Fibroblast of mammary gland (primary cell): Measurements from ENCODE around the gene PHF1.
"Not testable (repeated sequence)": the region's sequence is repeated elsewhere in the genome, so short reads cannot be mapped to it uniquely, and the experiment has no call there.

Experiments used
- DNase-seq: peaks from one replicate; pipeline ENCODE4 v3.0.0-alpha.2; 2010; ENCODE audit warnings: low read depth
- H3K4me3 ChIP-seq: 2 replicates; pipeline ENCODE4 v1.5.1; 2011; ENCODE audit warnings: low read depth, mild to moderate bottlenecking, low read length, moderate library complexity; ENCODE audit not compliant: control insufficient read depth
- TF ChIP-seq, protein P1 (sequence below): conservative IDR thresholded peaks from 2 replicates; pipeline ENCODE4 v1.5.1; 2011; ENCODE audit warnings: low read depth, low read length, inconsistent platforms; ENCODE audit not compliant: control insufficient read depth, insufficient read depth

Gene PHF1

DNA sequence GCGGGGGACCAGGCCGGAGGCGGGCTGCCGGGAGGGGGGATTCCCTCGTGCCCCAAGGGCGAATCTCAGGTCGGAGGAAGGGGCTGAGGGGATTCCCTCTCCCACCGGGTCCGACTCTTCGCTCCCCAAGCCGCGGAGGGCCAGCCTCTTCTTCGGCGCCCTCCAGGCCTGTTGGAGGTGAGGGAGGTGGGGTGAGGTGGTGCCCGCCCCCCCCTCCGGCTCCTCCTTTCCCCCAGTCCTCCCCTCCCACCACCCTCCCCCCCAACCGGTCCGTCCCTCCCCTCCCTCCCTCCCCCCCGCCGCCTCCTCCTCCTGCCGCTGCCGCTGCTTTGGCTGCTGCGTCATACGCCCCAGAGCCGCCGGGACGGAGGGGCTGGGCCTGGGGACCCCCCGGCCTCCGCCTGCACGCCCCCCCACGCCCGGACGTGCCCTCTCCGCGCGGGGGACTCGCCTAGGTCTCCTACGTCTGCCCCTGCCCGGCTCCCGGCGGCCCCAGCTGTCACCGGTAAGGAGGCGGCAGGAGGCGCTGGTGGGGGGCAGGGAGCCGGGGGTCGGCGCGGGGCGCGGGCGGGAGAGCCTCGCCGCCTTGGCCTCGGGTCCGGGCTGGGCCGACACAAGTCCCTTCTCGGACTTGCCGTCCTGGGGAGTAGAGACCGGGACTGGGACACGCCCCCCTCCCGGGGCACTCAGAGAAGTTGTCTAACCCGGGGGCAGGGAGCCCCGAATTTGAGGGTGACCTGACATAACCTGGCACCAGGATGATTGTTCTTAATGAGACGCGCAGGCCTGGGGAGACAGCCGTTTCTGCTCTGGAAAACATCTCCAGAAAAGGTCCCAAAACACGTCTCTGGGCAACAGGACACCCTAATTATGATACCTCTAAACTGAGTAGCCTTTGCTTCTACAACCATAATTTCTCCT lies at the start of gene PHF1:
PHF1 (plus strand) TSS at position 304 of the 921 bp plus-strand sequence. CDS start 1,250 bp downstream, outside the sequence.
- TF ChIP-seq, protein P1, sequence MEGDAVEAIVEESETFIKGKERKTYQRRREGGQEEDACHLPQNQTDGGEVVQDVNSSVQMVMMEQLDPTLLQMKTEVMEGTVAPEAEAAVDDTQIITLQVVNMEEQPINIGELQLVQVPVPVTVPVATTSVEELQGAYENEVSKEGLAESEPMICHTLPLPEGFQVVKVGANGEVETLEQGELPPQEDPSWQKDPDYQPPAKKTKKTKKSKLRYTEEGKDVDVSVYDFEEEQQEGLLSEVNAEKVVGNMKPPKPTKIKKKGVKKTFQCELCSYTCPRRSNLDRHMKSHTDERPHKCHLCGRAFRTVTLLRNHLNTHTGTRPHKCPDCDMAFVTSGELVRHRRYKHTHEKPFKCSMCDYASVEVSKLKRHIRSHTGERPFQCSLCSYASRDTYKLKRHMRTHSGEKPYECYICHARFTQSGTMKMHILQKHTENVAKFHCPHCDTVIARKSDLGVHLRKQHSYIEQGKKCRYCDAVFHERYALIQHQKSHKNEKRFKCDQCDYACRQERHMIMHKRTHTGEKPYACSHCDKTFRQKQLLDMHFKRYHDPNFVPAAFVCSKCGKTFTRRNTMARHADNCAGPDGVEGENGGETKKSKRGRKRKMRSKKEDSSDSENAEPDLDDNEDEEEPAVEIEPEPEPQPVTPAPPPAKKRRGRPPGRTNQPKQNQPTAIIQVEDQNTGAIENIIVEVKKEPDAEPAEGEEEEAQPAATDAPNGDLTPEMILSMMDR = no peak
- peak; percentile 77 for DNase-seq
- peak within 1 kb of the TSS; percentile 65 for H3K4me3 ChIP-seq

DNA sequence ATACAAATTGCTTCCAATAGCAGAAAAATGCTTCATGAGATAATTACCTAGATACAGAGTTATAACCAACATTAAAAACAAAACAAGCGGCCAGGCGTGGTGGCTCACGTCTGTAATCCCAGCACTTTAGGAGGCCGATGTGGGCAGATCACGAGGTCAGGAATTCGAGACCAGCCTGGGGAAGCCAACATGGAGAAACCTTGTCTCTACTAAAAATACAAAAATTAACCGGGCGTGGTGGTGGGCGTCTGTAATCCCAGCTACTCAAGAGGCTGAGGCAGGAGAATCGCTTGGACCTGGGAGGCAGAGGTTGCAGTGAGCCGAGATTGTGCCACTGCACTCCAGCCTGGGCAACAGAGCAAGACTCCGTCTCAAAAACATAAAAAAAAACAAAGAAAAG lies 47.3 kb upstream of the PHF1 start:
- DNase-seq, H3K4me3 ChIP-seq: not testable (repeated sequence)

DNA sequence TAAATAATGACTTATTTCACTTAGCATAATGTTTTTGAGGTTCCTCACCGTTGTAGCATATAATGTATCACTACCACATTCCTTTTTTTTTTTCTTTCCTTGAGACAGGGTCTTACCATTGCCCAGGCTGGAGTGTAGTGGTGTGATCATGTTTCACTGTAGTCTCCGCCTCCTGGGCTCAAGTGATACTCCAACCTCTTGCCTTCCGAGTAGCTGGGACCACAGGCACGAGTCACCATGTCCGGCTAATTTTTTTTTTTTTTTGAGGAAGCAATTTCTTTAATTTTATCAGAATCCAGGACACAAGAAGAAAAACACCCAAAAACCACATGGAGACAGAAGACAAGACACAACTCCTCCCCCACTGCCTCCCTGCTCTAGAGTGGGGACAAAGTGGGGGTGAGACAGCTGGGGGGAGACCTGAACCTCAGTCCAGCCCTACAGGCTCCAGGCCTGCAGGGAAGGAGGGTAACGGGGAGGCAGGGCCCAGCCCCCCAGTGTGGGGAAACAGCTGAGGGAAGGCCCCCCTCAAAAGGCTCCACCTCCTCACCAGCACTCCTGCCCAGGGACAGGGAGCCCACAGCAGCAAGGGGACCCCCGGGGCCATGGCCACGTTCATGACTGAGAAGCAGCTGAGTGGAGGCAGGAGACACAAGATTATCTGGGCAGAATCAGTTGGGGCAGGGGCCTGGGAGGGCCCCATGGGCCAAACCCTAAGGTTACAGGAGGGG lies 46.2 kb upstream of the PHF1 start:
- not testable (repeated sequence) for H3K4me3 ChIP-seq
- DNase-seq = peak; percentile 63

DNA sequence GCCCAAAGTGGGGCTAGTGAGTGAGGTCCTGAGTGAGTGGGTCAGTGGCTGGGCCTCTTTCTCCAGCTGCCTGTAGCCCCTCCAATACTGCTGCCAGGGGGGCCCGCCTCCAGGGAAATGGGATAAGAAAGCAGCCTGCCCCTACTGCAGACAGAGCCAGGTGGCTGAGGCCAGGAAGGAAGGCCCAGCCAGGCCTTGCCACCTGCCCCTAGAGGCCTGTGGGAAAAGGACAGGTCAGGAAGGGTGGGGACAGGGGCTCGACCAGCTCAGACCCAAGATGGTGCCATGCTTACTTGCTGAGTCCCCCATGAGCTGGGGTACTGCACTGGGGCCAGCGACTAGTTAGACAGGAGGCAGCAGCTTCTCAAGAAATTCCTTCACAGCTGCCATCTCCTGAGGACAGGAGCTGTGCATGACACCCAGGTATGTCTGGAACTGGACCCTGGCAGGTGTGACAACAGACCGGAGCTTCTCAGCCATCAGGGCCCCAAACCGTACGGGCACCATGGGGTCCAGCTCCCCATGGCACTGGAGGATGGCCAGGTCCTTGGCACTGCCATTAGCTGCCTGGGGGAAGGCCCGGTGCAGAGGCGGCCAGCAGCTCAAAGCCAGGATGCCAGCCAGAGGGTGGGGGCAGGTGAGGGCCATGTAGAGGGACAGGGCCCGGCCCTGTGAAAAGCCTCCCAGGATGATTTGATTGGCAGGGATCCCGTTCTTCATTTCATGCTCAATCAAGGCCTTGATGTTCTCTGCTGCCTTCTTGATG lies 45.4 kb upstream of the PHF1 start:
- not testable (repeated sequence) for DNase-seq, H3K4me3 ChIP-seq

DNA sequence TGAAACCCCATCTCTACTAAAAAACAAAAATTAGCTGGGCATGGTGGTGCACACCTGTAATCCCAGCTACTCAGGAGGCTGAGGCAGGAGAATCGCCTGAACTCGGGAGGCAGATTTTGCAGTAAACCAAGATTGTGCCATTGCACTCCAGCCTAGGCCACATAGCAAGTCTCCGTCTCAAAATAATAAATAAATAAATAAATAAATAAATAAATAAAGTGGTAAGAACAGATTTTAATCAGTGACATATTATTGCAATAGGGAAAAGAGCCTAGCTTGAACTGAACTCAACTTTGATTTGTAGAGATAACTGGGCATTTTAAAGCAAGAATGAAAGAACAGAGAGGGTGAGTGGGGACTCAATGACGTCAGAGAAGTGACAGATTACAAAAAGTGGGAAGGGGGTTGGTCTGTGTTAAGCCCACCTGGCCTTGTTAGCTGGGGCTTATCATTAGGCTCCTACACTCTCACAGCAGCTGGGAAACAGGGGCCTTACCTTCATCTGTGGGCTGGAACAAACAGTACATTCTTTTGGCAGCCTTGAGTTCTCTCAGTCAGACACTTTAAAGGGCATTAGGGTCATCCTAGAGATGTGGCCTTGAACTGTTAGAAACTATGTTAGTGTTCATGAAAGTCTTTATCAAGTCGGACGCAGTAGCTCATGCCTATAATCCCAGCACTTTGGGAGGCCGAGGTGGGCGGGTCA lies 43.7 kb upstream of the PHF1 start:
- H3K4me3 ChIP-seq = no peak overlapping the region
- TF ChIP-seq, protein P1 = no peak
- no peak for DNase-seq

DNA sequence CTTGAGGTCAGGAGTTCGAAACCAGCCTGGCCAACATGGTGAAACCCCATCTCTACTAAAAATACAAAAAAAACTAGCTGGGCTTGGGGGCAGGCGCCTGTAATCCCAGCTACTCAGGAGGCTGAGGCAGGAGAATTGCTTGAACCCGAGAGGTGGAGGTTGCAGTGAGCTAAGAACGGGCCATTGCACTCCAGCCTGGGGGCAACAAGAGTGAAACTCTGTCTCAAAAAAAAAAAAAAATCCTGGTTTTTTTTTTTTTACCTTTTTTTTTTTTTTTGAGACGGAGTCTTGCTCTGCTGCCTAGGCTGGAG lies 43.1 kb upstream of the PHF1 start:
- H3K4me3 ChIP-seq, DNase-seq: not testable (repeated sequence)

DNA sequence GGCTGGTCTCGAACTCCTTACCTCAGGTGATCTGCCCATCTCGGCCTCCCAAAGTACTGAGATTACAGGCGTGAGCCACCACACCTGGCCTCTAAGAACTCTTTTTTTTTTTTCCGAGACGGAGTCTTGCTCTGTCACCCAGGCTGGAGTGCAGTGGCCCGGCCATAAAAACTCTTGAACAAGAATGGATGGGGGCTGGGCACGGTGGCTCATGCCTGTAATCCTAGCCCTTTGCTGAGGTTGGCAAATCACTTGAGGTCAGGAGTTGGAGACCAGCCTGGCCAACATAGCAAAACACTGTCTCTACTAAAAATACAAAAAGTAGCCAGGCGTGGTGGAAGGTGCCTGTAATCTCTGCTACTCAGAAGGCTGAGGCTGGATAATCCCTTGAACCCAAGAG lies 38.9 kb upstream of the PHF1 start:
- H3K4me3 ChIP-seq, DNase-seq: not testable (repeated sequence)

DNA sequence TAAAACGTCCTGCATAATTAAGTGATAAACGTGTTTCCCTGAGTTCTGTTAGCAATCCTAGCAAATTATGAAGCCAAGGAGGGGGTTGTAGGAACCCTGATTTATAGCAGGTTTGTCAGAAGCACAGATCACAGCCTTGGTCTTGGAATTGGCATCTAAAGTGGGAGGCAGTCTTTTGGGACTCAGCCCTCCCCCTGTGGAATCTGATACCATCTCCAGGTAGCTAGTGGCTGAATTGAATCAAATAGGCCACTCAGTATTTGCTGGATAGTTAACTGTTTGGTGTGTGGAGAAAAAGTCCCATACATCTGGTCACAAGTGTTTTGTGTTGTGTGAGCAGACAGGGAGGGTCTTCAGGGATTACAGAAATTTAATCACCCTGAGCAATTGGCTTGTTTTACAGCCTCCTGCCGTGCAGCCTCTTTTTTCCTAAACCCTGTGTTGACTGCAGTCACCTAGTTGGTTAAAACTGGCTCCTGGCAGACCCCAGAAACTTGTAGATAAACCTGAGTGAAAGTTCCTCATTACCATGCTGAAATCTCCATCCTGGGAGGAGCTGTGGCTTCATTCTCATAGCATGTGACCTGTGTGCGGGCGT lies 38.2 kb upstream of the PHF1 start:
- DNase-seq = no peak
- H3K4me3 ChIP-seq = no peak overlapping the region
- TF ChIP-seq, protein P1 = no peak
